ENCODE measurements around the gene MINPP1.
"Not testable (repeated sequence)": the region's sequence is repeated elsewhere in the genome, so short reads cannot be mapped to it uniquely, and the experiment has no call there.

GRCh38 chr10:87490285-87490684 lies 14.4 kb upstream of the MINPP1 start:
- not testable (repeated sequence) for TF ChIP-seq CTCF (conservative IDR thresholded peaks at IDR 0.05; ENCODE audit: low read depth, low read length); EZH2 (IDR thresholded peaks at IDR 0.05; ENCODE audit: low read length, unreplicated experiment); EZH2phosphoT487 (IDR thresholded peaks at IDR 0.05; ENCODE audit: borderline replicate concordance, low read length)

Data from PC-3 (cell line).